ENCODE data around the gene TRIM64C. TPM values are rescaled to one million over a fixed set of nuclear protein-coding genes. Genes with fewer than 3 reads are reported as not detected.
"Not testable (repeated sequence)": the region's sequence is repeated elsewhere in the genome, so short reads cannot be mapped to it uniquely, and the experiment has no call there.

The TRIM64C gene
- not detected in 2 replicates for total RNA-seq (2014; rRNA removed; shearing (Covaris generic))

GRCh38 chr11:49059012-49059411, at the start of gene TRIM64C:
TRIM64C (minus strand) TSS chr11:49059112; CDS start chr11:49059112, 0 bp downstream.
- not testable (repeated sequence) for H3K4me3 ChIP-seq; H3K9me3 ChIP-seq (replicated peaks); H3K27ac ChIP-seq; H3K27me3 ChIP-seq; H3K4me1 ChIP-seq; H3K36me3 ChIP-seq; DNase-seq

DNA sequence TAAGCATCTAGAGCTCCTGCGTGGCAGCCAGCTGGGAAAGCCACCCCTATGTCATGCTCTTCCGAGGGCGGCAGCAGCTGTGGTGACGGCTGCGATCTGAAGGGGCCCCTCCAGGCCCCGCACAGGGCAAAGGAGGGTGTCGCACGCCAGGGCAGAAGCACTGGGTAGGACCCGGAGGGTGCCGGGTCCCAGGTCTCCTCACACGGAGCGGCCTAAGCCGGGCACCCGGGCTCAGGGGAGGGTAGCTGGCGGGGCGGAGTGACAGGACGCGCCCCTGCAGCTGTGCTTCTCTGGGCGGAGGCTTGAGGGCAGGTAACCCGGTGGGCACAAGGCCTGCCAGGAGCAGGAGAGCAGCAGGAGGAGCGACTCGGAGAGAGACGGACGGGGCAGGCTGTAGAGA, 43.4 kb upstream of the TRIM64C start:
- not testable (repeated sequence) for H3K27me3 ChIP-seq; H3K4me3 ChIP-seq; H3K27ac ChIP-seq; H3K9me3 ChIP-seq (replicated peaks); DNase-seq; H3K4me1 ChIP-seq; H3K36me3 ChIP-seq

DNA sequence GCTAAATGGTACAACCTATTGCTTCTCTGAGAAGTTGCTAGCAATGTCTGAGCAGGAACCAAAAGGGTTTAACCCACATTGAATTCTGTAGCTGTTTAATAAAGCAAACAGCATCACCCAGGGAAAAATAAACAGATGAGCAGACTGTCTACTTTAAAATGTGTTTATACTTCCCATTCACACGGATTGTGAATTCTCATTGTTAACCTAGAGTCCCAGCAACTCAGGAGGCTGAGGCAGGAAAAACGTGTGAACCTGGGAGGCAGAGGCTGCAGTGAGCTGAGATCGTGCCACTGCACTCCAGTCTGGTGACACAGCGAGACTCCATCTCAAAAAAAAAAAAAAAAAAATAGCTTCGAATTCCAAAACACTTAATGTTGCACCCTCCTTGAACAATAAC, 11.0 kb upstream of the TRIM64C start:
- not testable (repeated sequence) for DNase-seq; H3K4me1 ChIP-seq; H3K27ac ChIP-seq; H3K9me3 ChIP-seq (replicated peaks); H3K36me3 ChIP-seq; H3K4me3 ChIP-seq; H3K27me3 ChIP-seq

DNA sequence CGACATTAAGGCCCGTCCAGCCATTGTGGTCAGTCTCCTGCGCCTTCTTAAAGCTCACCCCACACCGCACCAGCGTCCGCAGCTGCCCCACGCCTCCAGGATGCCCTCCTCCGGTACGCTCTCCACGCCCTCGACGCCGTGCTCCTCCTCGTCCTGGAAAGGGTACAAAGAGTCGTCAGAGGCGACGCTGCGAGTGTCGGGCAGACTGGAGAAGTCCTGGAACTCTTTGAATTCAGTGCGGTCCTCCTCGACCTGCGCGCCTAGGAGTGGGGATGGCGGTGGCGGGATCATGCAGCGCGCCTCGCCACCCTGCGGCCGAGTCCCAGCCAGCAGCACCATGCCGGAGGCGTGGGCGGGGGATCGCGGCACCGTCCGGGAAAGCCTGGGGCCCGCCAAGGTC, 9.1 kb downstream of the TRIM64C start:
- not testable (repeated sequence) for DNase-seq; H3K4me1 ChIP-seq; H3K9me3 ChIP-seq (replicated peaks); H3K27ac ChIP-seq; H3K4me3 ChIP-seq; H3K27me3 ChIP-seq; H3K36me3 ChIP-seq

GRCh38 chr11:49048229-49048628, 10.7 kb downstream of the TRIM64C start:
- H3K4me1 ChIP-seq; H3K27ac ChIP-seq; H3K36me3 ChIP-seq; H3K9me3 ChIP-seq (replicated peaks); H3K27me3 ChIP-seq; H3K4me3 ChIP-seq: not testable (repeated sequence)
- DNase-seq, result peak; percentile 3 to 6

DNA sequence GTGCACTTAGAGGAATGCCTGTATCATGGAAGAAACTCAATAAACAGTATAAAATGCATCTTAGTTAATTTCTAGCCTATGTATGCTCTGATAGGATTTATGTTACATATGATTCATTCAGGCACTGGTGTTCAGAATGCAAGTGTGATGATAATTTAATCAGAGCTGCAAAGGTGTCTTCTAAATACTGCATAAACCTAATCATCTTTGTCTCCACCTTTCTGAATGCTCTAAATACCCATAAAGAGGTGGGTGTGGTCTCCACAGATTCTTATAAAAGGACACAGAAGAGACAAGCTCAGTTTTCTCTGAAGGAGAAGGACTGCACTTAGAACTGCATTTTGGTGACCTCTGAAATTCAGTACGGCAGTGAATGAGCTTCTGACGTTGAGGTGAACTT, 30.4 kb downstream of the TRIM64C start, which contains the start of gene TRIM49B:
Gene TRIM49B (plus strand): TSS at position 301 of the 400 bp plus-strand sequence. CDS start 2,777 bp downstream, outside the sequence.
- not testable (repeated sequence) for H3K27ac ChIP-seq; H3K4me1 ChIP-seq; H3K9me3 ChIP-seq (replicated peaks); H3K4me3 ChIP-seq; H3K36me3 ChIP-seq; DNase-seq; H3K27me3 ChIP-seq

Other genes with a start within 250 kb of the TRIM64C start
- gene TRIM51G, start 75.2 kb downstream of the TRIM64C start, total RNA-seq (2014; rRNA removed; shearing (Covaris generic)), result not detected in 2 replicates
- gene TRIM49B, start 30.3 kb downstream of the TRIM64C start, total RNA-seq (2014; rRNA removed; shearing (Covaris generic)), result not detected in 2 replicates
- not detected in 2 replicates for gene FOLH1, start 149.5 kb upstream of the TRIM64C start, total RNA-seq (2014; rRNA removed; shearing (Covaris generic))